ENCODE data around the gene NLRP9.

NLRP9 gene

GRCh38 chr19:55679343-55680257 lies 58.6 kb downstream of the NLRP9 start:
- H3K4me3 ChIP-seq (ENCODE audit: insufficient read length, low read depth) = no peak overlapping the region

GRCh38 chr19:55678121-55678671 lies 60.0 kb downstream of the NLRP9 start:
- Histone ChIP-seq H3K4me1 (ENCODE audit: insufficient read depth, insufficient read length) (peaks cover 8% of the 10 kb centered on the region), H3K9ac (ENCODE audit: insufficient read length, low read depth) (no peak overlapping the region), H3K4me3 (ENCODE audit: insufficient read length, low read depth) (no peak overlapping the region), H3K27me3 (ENCODE audit: insufficient read depth, insufficient read length) (no peaks in the 10 kb centered on the region), H3K9me3 (ENCODE audit: insufficient read depth, low read length) (no peaks in the 10 kb centered on the region), H3K36me3 (ENCODE audit: insufficient read depth, insufficient read length, low read length) (peaks cover 68% of the 10 kb centered on the region)
- DNase-seq (ENCODE audit: low read depth, low spot score) = no peak
- TF ChIP-seq ZNF274 (IDR thresholded peaks at IDR 0.05; ENCODE audit: low read depth, low read length) = no peak
- TF ChIP-seq YY1 (IDR thresholded peaks at IDR 0.05; ENCODE audit: insufficient read depth, insufficient read length) = no peak
- no peak for TF ChIP-seq SUZ12 (IDR thresholded peaks at IDR 0.05; ENCODE audit: extremely low read depth, insufficient read depth, insufficient read length)

More at GRCh38 chr19:55679343-55680257, 58.6 kb downstream of the NLRP9 start:
- DNase-seq (ENCODE audit: low read depth, low spot score) = no peak
- no peak overlapping the region for H3K9ac ChIP-seq (ENCODE audit: insufficient read length, low read depth)
- H3K4me1 ChIP-seq (ENCODE audit: insufficient read depth, insufficient read length) = peaks cover 8% of the 10 kb centered on the region
- TF ChIP-seq ZNF274 (IDR thresholded peaks at IDR 0.05; ENCODE audit: low read depth, low read length) (no peak), SUZ12 (IDR thresholded peaks at IDR 0.05; ENCODE audit: extremely low read depth, insufficient read depth, insufficient read length) (no peak), YY1 (IDR thresholded peaks at IDR 0.05; ENCODE audit: insufficient read depth, insufficient read length) (no peak)
- peaks cover 74% of the 10 kb centered on the region for H3K36me3 ChIP-seq (ENCODE audit: insufficient read depth, insufficient read length, low read length)
- H3K9me3 ChIP-seq (ENCODE audit: insufficient read depth, low read length) = no peaks in the 10 kb centered on the region
- H3K27me3 ChIP-seq (ENCODE audit: insufficient read depth, insufficient read length) = no peaks in the 10 kb centered on the region

GRCh38 chr19:55677572-55678028 lies 60.6 kb downstream of the NLRP9 start:
- H3K4me3 ChIP-seq (ENCODE audit: insufficient read length, low read depth) = no peak overlapping the region
- no peak overlapping the region for H3K9ac ChIP-seq (ENCODE audit: insufficient read length, low read depth)
- no peaks in the 10 kb centered on the region for H3K9me3 ChIP-seq (ENCODE audit: insufficient read depth, low read length)
- H3K4me1 ChIP-seq (ENCODE audit: insufficient read depth, insufficient read length) = peaks cover 8% of the 10 kb centered on the region
- H3K36me3 ChIP-seq (ENCODE audit: insufficient read depth, insufficient read length, low read length) = peaks cover 68% of the 10 kb centered on the region
- TF ChIP-seq ZNF274 (IDR thresholded peaks at IDR 0.05; ENCODE audit: low read depth, low read length) = no peak
- no peak for TF ChIP-seq SUZ12 (IDR thresholded peaks at IDR 0.05; ENCODE audit: extremely low read depth, insufficient read depth, insufficient read length)
- TF ChIP-seq YY1 (IDR thresholded peaks at IDR 0.05; ENCODE audit: insufficient read depth, insufficient read length) = no peak
- no peak for DNase-seq (ENCODE audit: low read depth, low spot score)
- no peaks in the 10 kb centered on the region for H3K27me3 ChIP-seq (ENCODE audit: insufficient read depth, insufficient read length)

GRCh38 chr19:55676889-55677505 lies 61.2 kb downstream of the NLRP9 start:
- TF ChIP-seq ZNF274 (IDR thresholded peaks at IDR 0.05; ENCODE audit: low read depth, low read length) = no peak
- no peak for TF ChIP-seq YY1 (IDR thresholded peaks at IDR 0.05; ENCODE audit: insufficient read depth, insufficient read length)
- TF ChIP-seq SUZ12 (IDR thresholded peaks at IDR 0.05; ENCODE audit: extremely low read depth, insufficient read depth, insufficient read length) = no peak
- no peaks in the 10 kb centered on the region for H3K27me3 ChIP-seq (ENCODE audit: insufficient read depth, insufficient read length)
- H3K4me1 ChIP-seq (ENCODE audit: insufficient read depth, insufficient read length) = peaks cover 8% of the 10 kb centered on the region
- no peak overlapping the region for H3K4me3 ChIP-seq (ENCODE audit: insufficient read length, low read depth)
- H3K9me3 ChIP-seq (ENCODE audit: insufficient read depth, low read length) = no peaks in the 10 kb centered on the region
- no peak for DNase-seq (ENCODE audit: low read depth, low spot score)
- peaks cover 67% of the 10 kb centered on the region for H3K36me3 ChIP-seq (ENCODE audit: insufficient read depth, insufficient read length, low read length)
- H3K9ac ChIP-seq (ENCODE audit: insufficient read length, low read depth) = peak overlapping the region; percentile 26

- H3K9ac ChIP-seq (ENCODE audit: insufficient read length, low read depth) = peak overlapping the region; percentile 3
- peaks cover 63% of the 10 kb centered on the region for H3K36me3 ChIP-seq (ENCODE audit: insufficient read depth, insufficient read length, low read length)
- no peak for DNase-seq (ENCODE audit: low read depth, low spot score)
- peaks cover 8% of the 10 kb centered on the region for H3K4me1 ChIP-seq (ENCODE audit: insufficient read depth, insufficient read length)
- TF ChIP-seq YY1 (IDR thresholded peaks at IDR 0.05; ENCODE audit: insufficient read depth, insufficient read length) = no peak
- TF ChIP-seq ZNF274 (IDR thresholded peaks at IDR 0.05; ENCODE audit: low read depth, low read length) = no peak
- no peak for TF ChIP-seq SUZ12 (IDR thresholded peaks at IDR 0.05; ENCODE audit: extremely low read depth, insufficient read depth, insufficient read length)
- H3K9me3 ChIP-seq (ENCODE audit: insufficient read depth, low read length) = no peaks in the 10 kb centered on the region
- H3K27me3 ChIP-seq (ENCODE audit: insufficient read depth, insufficient read length) = no peaks in the 10 kb centered on the region
- no peak overlapping the region for H3K4me3 ChIP-seq (ENCODE audit: insufficient read length, low read depth)
These were observed 61.8 kb downstream of the NLRP9 start for GRCh38 chr19:55676383-55676782.

GRCh38 chr19:55675661-55676354 lies 62.4 kb downstream of the NLRP9 start:
- peaks cover 5% of the 10 kb centered on the region for H3K4me1 ChIP-seq (ENCODE audit: insufficient read depth, insufficient read length)
- DNase-seq (ENCODE audit: low read depth, low spot score) = no peak
- H3K4me3 ChIP-seq (ENCODE audit: insufficient read length, low read depth) = peak overlapping the region; percentile 93
- peaks cover 58% of the 10 kb centered on the region for H3K36me3 ChIP-seq (ENCODE audit: insufficient read depth, insufficient read length, low read length)
- H3K9me3 ChIP-seq (ENCODE audit: insufficient read depth, low read length) = no peaks in the 10 kb centered on the region
- TF ChIP-seq ZNF274 (IDR thresholded peaks at IDR 0.05; ENCODE audit: low read depth, low read length) (no peak), SUZ12 (IDR thresholded peaks at IDR 0.05; ENCODE audit: extremely low read depth, insufficient read depth, insufficient read length) (no peak), YY1 (IDR thresholded peaks at IDR 0.05; ENCODE audit: insufficient read depth, insufficient read length) (no peak)
- peak overlapping the region; percentile 99 for H3K9ac ChIP-seq (ENCODE audit: insufficient read length, low read depth)
- H3K27me3 ChIP-seq (ENCODE audit: insufficient read depth, insufficient read length) = no peaks in the 10 kb centered on the region

All from NT2/D1 (cell line).